ENCODE results near the gene ACAA1. TPM values are rescaled to one million over a fixed set of nuclear protein-coding genes. Genes with fewer than 3 reads are reported as not detected.

Gene ACAA1
- total and polyA plus RNA-seq, 9 of the 15 experiments (the other 6 are each of a cell fraction or from before 2014, with no cell fraction given): 4.0 to 88.9 (median 57.2) TPM

GRCh38 chr3:38136393-38136776 lies 542 bp downstream of the ACAA1 start (continued):
- TF ChIP-seq MAZ (CRISPR knock-in tag; conservative IDR thresholded peaks at IDR 0.05 in 1 of 2, IDR thresholded peaks at IDR 0.05 in 1 of 2): no peak
- no peak for TF ChIP-seq FOXA3 (CRISPR knock-in tag; conservative IDR thresholded peaks at IDR 0.05 in 1 of 2, IDR thresholded peaks at IDR 0.05 in 1 of 2)
- no peak for TF ChIP-seq ETV5 (CRISPR knock-in tag; IDR thresholded peaks at IDR 0.05; ENCODE audit: low read depth)
- no peak for TF ChIP-seq GTF2F1 (IDR thresholded peaks at IDR 0.05; ENCODE audit: low read depth, low read length)
- no peak for TF ChIP-seq PPARD (CRISPR knock-in tag; IDR thresholded peaks at IDR 0.05)
- TF ChIP-seq SIN3A (IDR thresholded peaks at IDR 0.05; ENCODE audit: borderline replicate concordance in 2 of 2, control insufficient read depth in 1 of 2, low read depth in 2 of 2, low read length in 2 of 2): peak in 1 of 2 experiments; percentile 50; a peak in 1 of 4 replicates
- TF ChIP-seq FOXK1 (CRISPR knock-in tag; IDR thresholded peaks at IDR 0.05; ENCODE audit: borderline replicate concordance): no peak
- peak; percentile 84; the same call in 1 of the 2 replicates for TF ChIP-seq NR1H2 (CRISPR knock-in tag; IDR thresholded peaks at IDR 0.05)
- no peak for TF ChIP-seq CBX1 (IDR thresholded peaks at IDR 0.05; ENCODE audit: low read depth)
- TF ChIP-seq E2F6 (IDR thresholded peaks at IDR 0.05; ENCODE audit: borderline replicate concordance in 1 of 2, extremely low read depth in 1 of 2, insufficient read depth in 1 of 2, insufficient read length in 1 of 2, low read depth in 1 of 2, low read length in 1 of 2, poor library complexity in 1 of 2, severe bottlenecking in 1 of 2): no peak
- TF ChIP-seq CHCHD3 (CRISPR knock-in tag; IDR thresholded peaks at IDR 0.05): no peak
- TF ChIP-seq TSC22D4 (tag; IDR thresholded peaks at IDR 0.05): no peak
- no peak for TF ChIP-seq DDX20 (tag; IDR thresholded peaks at IDR 0.05; ENCODE audit: low read depth)
- peak; percentile 69; the same call in 1 of the 2 replicates for TF ChIP-seq ZNF12 (CRISPR knock-in tag; IDR thresholded peaks at IDR 0.05)
- no peak for TF ChIP-seq LARP7 (IDR thresholded peaks at IDR 0.05)
- TF ChIP-seq ESRRB (CRISPR knock-in tag; IDR thresholded peaks at IDR 0.05; ENCODE audit: borderline replicate concordance): no peak
- TF ChIP-seq HNRNPLL (IDR thresholded peaks at IDR 0.05; ENCODE audit: low read depth, low read length, poor library complexity, severe bottlenecking): no peak
- TF ChIP-seq ID3 (CRISPR knock-in tag; IDR thresholded peaks at IDR 0.05): no peak
- 0 out of 2 replicates have a peak, but pooled peaks have one; percentile 59 for TF ChIP-seq ID3 (tag; IDR thresholded peaks at IDR 0.05)
- no peak for TF ChIP-seq PBX2 (CRISPR knock-in tag; IDR thresholded peaks at IDR 0.05; ENCODE audit: low read depth)
- no peak for TF ChIP-seq PBX2 (tag; conservative IDR thresholded peaks at IDR 0.05; ENCODE audit: low read depth)
- TF ChIP-seq ZKSCAN3 (CRISPR knock-in tag; IDR thresholded peaks at IDR 0.05): no peak
- TF ChIP-seq ZFX (CRISPR knock-in tag; IDR thresholded peaks at IDR 0.05): no peak
- TF ChIP-seq TEAD1 (CRISPR knock-in tag; IDR thresholded peaks at IDR 0.05): peak in 1 of 2 experiments; percentile 14; a peak in 1 of 4 replicates

All from K562 (cell line).